ENCODE data around the gene TRAF4.
"Not testable (repeated sequence)": the region's sequence is repeated elsewhere in the genome, so short reads cannot be mapped to it uniquely, and the experiment has no call there.

The TRAF4 gene

DNA sequence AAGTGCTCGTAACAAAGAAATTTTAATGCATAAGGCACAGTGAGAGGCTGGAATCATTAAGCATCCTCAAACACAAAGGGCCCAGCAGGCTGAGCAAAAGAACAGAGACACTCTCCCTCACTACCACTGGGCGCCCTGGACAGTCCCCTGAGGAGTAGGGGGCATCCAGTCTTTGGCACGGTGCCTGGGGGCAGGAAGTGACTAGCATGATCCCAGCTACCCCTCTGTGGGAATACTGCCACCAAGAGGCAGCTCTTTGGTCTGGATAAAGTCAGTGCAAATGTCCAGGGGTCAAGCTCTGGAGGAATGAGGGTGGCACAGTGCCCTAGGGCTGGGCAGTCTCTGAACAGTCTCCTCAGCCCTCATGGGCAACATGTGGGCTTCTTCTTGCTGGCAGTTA is 29.5 kb upstream of the TRAF4 start:
- no peak for DNase-seq (ENCODE audit: low read depth, low spot score)

DNA sequence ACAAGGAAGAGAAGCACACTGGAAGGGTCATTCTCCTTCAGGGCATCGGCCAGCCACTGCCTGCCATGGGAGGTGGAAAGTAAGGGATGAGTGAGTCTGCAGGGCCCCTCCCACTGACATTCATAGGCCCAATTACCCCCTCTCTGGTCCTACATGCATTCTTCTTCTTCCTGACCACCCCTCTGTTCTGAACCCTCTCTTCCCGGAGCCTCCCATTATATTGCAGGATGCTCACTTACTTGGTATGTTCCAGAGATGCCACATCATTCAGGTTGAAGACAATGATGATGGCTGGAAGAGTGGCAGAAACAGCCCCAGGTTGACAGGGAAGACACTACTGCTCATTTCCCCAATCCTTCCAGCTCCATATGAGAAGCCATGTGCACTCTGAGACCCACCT is 28.6 kb upstream of the TRAF4 start:
- DNase-seq (ENCODE audit: low read depth, low spot score), result no peak

DNA sequence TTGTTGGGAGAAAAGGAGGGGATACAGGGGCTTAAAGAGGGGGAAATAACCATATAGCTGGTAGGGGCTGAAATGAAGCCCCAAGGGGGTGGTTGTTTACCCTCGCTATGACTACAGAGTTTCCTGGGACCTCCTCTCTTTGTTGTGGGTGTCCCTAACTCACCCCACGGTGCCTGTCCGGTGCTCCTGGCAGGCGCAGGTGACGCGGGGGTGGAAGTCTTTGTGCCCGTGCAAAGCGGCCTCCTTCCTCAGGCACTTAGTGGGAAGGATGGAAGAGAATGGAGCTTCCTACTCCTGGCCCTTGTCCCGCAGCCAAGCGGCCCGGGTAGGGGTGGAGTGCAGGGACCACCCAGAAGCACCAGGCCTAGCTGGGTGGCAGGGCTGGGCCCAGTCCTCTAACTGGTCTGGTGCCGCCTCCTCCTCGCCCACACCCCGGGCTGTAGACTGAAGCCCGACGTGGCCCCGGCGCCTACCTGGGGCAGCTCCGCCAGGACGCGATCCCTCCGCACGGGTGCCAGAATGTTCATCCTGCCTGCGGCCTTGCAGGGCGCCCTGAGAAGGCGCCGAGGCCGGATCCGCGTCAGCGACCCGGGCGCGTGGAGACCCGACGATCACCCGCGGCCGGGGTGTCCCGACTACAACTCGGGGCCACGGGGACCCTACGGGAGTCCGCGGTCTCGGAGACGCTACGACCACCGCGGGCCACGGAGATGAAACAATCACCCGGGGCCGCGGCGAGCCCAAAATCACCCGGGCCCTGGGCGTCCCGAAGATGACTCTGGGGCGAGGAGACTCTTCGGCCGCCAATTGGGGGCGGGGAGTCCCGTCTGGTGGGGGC is 26.9 kb upstream of the TRAF4 start:
- no peak for DNase-seq (ENCODE audit: low read depth, low spot score)

DNA sequence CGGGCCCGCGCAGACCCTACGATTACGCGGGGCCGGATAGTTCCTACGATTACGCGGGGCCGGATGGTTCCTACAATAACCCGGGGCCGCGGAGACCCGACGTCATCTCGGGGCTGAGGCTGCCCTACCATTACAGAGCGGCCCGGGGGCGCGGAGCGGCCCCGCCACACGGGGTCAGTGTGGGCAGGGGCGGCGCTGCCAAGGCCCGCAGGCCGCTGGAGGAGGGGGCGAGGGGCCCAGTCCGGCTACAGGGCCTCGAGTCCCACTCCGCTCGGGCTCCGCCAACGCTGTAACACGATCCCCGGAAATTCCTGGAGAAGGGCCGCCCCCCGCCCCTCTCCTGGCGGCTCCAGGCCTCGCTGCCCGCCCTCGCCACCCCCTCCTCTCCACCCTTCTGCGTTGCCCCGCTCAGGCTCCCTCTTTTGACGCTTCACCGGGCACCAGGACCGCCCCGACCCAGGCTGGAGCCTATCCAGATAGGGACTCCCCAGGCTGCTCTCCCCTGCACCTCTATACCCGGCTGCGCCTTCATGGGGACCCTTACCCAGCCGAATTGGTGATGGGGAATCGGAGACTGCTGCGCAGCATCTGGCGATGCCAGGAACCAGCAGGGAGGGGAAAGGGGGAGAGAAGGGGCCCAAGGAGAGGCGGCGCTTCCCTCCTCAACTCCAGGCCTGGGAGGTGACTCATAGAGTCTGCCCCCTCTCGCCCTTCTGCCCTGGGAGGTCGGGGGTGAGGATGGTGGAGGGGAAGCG is 26.1 kb upstream of the TRAF4 start, which contains the start of gene RAB34:
RAB34 (minus strand) TSS at position 291 of the 755 bp plus-strand sequence. CDS start 602 bp downstream, outside the sequence.
- DNase-seq (ENCODE audit: low read depth, low spot score), result no peak

DNA sequence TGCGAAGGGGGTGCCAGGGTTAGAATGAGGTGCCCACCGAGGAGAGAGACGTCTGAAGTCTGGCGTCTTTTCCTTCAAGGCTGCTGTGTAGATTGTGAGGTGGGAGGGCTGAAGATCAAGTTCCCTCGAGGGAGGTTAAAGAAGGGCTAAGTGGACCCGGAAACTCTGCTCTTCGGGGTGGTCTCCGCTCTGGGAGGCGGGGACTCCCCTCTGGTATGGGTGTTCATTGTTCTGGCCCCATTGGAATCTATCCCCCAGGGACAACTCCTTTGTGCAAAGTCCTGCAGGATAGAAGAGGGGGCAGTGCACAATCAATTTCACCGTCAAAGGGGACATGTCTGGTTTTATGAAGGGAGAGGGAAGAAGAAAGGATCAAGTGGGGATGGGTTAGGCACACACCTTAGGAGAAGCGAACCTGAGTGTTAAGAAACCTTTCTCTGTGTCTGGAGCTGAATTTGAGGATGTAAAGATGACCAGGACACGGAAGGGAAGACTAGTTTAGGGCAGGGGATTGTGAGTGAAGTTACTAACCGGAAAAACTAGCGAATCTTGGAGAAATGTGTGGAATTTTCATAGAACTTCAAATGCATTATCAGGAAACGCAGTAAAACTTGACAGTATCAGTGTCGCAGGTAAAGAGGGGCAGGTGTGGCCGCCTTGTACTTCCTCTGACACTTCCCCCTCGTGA is 25.3 kb upstream of the TRAF4 start:
- no peak for DNase-seq (ENCODE audit: low read depth, low spot score)

DNA sequence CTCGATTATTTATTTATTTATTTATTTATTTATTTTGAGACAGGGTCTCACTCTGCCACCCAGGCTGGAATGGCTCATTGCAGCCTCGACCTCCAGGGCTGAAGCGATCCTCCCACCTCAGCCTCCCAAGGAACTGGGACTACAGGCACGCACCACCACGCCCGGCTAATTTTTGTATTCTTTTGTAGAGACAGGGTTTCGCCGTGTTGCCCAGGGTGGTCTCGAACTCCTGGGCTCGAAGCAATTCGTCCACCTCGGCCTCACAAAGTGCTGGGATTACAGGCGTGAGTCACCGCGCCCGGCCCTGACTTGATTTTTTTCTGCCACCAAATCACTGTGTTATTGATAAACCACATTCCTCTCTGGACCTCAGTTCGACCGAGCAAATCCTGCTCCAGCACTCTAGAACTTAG is 24.8 kb upstream of the TRAF4 start:
- no peak for DNase-seq (ENCODE audit: low read depth, low spot score)

DNA sequence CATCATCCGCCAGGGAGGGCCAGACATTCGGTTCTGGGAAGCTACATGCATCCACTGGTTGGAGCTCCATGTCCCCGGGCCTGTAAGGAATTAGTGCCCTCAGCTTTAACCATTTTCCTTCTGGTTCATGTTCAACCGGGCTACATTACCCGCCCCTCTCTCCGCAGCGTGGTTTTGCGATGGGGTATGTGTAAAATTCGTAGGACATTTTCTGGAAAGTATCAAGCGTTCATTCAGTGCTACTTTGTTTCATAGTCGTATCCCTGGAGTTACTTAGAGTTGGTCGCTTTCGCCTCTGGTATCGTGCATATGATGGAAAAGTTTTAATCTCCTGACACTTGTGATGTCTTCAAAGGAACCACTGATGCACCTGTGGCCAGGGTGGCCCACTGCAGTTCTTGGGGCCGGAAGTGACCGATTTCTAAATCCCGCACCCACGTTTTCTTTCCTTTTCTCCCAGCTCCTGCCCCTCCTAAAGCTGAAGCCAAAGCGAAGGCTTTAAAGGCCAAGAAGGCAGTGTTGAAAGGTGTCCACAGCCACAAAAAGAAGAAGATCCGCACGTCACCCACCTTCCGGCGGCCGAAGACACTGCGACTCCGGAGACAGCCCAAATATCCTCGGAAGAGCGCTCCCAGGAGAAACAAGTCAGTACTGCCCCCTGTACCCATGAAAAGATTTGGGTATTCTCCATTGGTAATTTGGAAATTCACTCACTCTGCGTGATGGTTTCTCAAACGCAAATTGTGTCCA is 23.4 kb upstream of the TRAF4 start:
- DNase-seq (ENCODE audit: low read depth, low spot score), result no peak

DNA sequence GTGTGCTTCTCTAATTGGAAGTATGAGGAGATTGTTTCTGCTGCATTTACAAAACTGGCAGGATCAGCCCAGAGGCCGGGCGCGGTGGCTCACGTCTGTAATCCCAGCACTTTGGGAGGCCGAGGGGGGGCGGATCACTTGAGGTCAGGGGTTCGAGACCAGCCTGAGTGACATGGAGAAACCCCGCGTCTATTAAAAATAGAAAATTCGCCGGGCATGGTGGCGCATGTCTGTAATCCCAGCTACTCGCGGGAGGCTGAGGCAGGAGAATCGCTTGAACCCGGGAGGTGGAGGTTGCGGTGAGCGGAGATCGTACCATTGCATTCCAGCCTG is 22.8 kb upstream of the TRAF4 start:
- DNase-seq (ENCODE audit: low read depth, low spot score), result not testable (repeated sequence)

DNA sequence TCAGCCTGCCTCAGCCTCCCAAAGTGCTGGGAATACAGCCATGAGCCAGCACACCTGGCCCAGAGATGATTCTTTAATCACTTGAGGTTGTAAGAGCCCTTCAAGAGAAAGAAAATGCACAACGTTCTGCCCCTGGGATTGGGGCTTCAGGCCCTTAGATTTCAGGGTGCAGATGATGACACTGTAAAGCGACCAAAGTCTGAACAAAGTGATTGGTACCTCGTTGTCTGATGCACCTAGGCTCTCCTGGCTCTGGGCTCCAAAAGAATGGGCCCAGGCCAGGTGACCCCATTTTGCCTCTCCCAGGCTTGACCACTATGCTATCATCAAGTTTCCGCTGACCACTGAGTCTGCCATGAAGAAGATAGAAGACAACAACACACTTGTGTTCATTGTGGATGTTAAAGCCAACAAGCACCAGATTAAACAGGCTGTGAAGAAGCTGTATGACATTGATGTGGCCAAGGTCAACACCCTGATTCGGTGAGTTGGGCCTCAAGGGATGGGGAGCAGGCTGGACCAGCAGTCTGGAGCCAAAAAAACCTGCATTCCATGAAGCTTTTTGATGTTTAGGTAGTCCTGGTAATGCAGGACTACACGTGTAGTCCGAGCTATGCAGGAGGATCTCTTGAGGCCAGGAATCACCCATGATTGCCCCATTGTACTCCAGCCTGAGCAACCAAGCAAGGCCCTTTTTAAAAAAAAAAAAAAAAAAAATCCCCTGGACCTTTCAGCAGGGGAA is 21.2 kb upstream of the TRAF4 start:
- no peak for DNase-seq (ENCODE audit: low read depth, low spot score)

DNA sequence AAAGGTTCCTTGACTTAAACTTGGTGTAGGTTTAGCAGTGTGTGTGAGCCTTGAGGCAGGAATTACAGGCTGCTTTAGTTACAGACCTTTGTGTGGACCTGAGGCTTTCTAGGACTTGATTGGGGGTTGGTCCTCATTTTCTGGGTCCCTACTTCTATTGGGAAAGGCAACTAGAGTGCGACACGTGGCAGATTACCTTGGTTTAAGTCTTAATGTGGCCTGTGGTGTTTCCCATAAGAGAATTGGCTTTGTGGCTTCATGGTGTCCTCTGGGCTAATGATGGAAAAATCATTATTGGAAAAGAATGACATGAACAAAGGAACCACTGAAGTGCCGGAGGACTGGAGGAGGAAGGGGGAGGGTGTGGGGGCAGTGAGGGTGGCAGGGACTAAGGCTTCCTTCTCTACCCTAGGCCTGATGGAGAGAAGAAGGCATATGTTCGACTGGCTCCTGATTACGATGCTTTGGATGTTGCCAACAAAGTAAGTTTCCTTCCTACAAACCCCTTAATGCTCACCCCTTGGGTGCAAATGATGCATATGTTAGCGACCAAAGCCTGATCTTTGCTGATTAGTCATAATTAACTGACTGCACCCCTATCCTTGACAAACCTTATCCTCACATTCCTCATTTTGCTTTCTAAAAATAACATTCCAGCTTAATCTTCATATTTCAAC is 20.5 kb upstream of the TRAF4 start:
- no peak for DNase-seq (ENCODE audit: low read depth, low spot score)

DNA sequence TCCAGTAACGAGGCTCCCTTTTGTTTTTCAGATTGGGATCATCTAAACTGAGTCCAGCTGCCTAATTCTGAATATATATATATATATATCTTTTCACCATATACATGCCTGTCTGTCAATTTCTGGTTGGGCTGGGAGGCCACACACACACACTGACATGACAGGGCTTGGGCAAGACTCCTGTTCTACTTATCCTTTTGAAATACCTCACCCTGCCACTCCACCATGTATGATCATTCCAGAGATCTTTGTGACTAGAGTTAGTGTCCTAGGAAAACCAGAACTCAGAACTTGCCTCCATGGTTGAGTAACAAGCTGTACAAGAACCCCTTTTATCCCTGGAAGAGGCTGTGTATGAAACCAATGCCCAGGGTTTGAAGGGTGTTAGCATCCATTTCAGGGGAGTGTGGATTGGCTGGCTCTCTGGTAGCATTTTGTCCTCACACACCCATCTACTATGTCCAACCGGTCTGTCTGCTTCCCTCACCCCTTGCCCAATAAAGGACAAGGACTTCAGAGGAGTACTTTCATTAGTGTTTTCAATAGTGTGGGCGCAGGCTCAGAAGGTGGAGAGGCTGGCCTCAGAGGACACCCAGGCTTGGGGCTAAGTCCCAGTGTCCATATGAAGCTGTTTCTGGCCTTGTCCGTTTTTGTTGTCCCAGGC is 19.8 kb upstream of the TRAF4 start:
- not testable (repeated sequence) for DNase-seq (ENCODE audit: low read depth, low spot score)

DNA sequence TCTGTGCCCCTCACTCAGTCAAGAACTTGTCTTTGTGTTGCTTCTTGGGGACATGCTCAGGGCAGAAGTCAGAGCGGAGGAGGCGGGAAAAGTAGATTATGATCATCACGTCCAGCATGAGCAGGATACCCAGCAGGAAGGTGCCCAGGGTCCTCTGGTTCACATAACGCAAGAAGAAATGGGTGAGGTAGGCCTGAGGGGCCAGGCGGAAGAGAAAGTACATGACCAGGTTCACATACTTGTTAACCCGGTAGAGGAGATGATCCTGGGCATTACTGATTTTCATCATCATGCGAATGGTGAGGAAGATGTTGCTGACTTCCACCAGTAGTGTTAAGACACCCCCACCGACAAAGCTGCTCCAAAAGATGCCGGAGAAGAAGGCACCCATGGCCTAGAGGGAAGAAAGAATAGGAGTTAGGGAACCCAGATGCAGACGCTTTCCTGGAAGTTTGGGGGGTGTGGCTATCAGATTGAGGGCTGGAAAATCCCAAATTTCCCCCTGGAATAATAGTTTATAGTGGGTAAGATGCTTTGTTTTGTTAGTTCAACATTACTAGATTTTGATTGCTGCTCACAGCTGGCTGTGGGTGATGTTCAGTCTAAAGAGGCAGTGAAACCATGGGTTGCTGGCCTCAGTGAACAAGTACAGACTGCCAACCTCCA is 19.2 kb upstream of the TRAF4 start:
- no peak for DNase-seq (ENCODE audit: low read depth, low spot score)

DNA sequence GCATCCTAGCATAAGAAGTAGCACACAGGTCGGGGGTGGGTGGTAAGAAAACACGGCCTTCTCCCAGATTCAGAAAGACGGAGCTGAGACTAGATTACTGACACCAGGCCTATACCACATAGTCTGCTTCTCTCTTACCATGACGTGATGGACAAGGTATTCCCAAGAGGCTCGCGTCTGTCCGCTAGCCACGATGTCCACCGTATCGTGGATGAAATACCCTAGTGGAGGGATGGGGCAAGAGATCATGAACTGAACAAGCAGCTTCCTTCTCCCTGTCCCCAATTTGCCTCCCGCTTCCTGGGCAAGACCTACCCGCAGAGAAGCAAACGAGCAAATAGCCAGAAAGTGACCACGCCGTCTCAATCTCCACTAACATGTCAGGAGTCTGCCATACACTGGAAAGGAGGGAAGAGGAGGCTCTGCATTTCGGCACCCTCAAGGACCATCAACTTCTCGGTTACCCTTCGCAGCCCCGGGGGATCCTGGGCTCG is 18.6 kb upstream of the TRAF4 start:
- no peak for DNase-seq (ENCODE audit: low read depth, low spot score)

DNA sequence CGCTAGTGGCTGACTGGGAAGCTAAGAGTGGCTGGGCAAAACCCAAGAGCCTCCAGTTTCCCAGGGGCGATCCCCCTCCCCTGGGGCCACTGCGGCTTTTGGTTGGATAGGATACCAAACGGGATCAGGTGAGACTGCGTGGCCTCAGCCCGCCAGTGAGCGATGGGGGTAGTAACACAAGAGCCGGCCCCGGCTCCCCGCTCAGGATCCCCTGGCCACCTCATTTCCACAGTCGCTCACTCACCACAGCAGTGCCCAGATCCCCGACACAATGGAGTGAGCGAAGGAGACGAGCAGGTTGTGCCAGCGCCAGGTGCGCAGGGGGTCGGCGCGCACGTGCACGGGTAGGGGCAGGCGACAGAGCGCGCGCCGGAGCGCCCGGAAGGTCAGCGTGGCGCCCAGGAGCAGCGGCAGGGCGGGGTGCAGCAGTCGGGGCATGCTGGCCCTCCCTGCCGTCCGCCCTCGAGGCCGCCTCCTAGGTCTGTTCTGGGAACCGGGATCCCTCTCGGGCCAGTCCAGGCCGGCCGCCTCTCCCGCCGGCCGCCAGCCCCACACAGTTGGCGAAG is 18.1 kb upstream of the TRAF4 start:
- no peak for DNase-seq (ENCODE audit: low read depth, low spot score)

DNA sequence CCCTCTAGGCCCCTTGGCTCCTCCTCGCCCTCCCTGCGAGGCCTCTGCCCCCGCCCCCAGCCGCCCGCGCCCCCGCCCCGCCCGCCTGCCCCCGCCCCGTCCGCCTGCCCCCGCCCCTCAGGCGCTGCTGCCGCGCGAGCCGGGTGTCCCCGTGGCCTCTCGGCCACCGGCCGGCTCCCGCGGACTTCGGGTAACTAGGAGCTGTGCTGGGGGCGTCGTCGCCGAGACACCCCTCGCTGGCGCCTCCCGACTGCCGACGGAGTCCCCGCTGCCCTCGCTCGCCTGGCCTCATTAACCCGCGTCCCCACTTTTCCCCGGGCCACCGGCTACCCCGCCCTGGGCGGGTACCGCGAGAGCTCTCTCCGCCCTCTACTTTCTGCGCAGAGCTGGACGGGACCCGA is 17.6 kb upstream of the TRAF4 start, which contains the start of gene TLCD1:
TLCD1 (minus strand) TSS at position 8 of the 401 bp plus-strand sequence. CDS start 136 bp downstream, outside the sequence.
- DNase-seq (ENCODE audit: low read depth, low spot score), result peak; percentile 48

DNA sequence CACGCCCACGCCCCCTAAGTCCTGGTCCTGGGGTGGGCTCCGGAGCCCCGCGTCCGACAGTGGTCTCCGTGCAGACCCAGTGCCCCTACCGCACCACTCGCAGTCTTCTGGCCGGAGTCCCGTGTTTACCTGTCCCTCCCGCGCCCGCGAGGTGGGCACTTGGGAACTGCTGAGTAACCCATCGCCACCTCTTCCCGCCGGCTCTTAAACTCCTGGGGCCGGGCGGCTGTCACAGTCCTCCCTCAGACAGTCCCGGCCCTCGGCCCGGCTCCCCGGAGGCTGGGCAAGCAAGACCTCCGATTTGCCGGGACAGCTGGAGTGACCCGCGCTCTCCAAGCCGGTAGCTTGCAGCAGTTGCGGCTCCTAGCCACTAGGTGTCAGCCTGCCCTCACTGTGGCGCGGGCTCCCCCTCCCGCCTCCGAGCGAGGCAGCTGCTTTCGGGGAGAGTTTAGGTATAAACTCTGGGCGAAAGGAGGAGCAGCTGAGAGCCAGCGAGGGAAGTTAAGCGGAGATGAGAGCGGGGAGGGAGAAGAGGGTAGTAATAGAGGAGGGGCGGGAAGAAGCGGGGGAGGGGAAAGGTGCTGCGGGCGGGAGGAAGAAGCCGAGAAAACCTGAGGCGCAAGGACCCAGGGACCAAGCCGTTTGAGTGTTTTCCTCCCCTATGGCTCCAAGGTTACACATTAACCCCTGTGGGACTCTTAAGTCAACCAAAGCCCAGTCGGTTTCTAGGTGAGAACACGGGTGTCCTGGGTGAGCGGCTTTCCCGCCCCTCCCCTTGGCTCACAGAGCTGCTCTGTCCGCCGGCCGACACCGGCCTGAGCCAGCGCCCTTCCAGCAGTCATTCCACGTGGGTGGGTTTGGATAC is 17.0 kb upstream of the TRAF4 start:
- DNase-seq (ENCODE audit: low read depth, low spot score), result peak; percentile 78

DNA sequence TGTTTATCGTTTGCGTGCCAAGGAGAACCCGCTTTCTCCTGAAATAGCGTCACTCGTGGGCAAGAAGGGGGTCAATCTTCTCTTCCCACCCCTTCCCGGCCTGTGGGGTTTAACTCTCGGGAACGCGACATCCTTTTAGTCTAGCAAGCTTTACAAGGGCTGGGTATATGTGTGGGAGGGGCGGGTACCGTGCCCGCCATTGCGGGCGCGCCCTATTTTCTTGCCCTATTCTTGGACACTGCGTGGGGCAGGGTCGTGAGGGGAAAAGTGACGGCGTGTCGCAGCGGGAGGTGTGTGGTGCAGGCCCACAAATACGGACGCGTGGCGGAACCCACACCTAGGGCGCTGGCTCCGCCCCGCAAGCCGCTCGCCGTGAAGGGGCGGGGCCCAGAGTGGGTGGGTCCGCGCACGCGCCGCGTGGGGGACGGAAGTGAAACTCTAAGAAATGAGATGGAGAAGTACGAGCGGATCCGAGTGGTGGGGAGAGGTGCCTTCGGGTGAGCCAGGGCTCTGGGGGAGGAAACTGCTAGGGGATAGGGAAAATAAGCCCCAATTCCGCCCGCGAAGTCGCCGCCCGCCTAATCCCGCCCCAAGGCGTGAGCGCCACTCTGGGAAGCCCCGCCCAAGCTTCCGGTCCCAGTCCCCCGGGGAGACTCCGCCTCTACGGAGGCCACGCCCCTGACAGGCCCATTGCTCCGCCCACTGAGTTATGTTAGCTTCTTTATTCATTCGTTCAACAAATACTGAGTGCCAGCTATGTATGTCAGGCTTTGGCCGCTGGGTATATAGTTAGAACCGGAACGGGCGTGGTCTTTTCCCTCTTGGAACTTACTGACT is 15.2 kb upstream of the TRAF4 start, which contains the start of gene NEK8:
NEK8 (plus strand) TSS at position 425 of the 837 bp plus-strand sequence; CDS start at position 451, 26 bp downstream.
- peak; percentile 95 for DNase-seq (ENCODE audit: low read depth, low spot score)
